GM08714 (cell line): ENCODE results near the gene LRPAP1.
"Not testable (repeated sequence)": the region's sequence is repeated elsewhere in the genome, so short reads cannot be mapped to it uniquely, and the experiment has no call there.

ENCODE experiments used
- H3K4me3 ChIP-seq: fragments of 200-500 bp; sonication (Bioruptor generic); 2 replicates; pipeline ENCODE4 v1.5.1; 2014; ENCODE audit warnings: mild to moderate bottlenecking, low read length, inconsistent platforms
- ZNF274 ChIP-seq: IDR thresholded peaks from 2 replicates; pipeline ENCODE4 v1.6.1; 2012; ENCODE audit warnings: mild to moderate bottlenecking, low read depth, low read length

Gene LRPAP1

DNA sequence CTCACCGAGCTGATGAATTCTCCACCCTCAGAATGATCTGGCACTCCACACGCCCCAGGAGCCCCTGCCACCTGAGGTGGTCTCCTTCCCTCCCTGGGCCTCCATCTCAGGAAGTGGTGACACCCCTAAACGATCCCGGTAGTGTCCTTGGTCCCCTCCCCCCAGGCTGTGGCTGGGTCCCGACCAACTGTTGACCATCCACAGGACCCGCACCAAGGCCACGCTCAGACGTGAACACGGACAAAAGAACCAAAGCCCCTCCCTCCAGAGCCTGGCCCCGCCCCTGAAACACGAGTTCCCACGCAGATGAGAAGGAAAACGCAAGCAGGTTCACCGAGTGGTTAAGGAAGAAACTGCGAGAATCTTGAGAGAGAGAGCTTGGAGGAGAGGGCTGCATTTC lies 16.6 kb downstream of the LRPAP1 start:
- H3K4me3 ChIP-seq = no peak overlapping the region
- TF ChIP-seq ZNF274 = no peak

DNA sequence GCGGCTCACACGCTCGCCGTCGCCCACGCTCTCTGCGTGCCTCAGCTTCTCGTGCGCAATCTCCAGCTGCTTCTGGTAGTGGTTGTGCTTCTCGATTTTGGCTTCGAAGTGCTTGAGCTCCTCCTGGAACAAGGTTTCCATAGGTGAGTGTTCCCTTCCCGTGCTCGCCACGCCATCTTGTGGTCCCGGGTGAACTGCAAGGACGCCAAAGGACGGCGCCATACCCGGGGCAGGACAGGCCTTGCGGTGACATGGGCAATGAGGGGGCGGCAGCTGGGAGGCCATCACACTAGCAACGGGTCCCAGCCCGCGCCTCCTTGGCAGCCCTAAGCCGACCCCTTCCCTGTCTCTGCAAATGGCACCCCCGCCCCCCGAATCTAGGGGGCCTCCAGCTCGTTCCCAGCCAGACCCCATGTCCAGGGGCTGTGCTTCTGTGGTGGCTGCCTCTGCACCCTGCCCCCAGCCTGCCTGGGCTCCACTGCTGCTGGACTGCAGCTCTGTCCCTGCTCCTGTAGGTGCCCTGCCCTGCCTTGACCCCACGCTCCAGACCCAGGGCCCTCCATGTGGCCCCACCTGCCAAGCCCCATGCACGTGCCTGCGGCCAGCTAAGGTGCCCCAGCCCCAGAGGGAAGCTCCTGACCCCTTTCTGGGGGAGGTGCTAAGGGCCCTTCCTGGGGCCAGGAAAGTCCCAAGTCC lies 17.3 kb downstream of the LRPAP1 start:
- TF ChIP-seq ZNF274 = no peak
- no peak overlapping the region for H3K4me3 ChIP-seq

DNA sequence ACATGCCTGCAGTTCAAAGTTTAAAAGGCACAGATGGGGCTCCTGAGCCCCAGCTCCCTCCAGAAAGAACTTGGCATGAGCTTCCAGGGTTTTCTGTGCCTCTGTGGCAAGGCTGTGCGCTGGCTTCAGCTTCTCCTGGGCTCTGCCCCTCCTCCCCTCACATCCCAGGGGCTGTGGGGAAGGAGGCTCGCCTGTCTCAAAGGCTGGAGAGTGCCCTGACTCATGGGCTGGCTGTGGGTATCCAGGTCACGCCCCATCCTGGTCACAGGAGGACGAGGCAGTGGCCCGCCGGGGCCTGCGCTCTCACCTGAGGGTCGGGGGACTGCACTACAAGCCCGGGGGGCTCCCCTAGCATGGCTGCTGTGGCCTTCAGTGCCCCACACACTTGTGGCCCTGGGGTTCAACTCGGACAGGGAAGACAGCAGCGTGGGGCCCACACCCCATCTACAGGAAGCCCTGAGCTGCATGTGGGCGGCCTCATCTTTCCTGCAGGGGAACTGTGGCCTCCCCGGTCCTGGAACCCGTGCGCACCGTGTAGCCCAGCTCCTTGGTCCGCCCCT lies 17.9 kb downstream of the LRPAP1 start:
- no peak overlapping the region for H3K4me3 ChIP-seq
- TF ChIP-seq ZNF274 = no peak

DNA sequence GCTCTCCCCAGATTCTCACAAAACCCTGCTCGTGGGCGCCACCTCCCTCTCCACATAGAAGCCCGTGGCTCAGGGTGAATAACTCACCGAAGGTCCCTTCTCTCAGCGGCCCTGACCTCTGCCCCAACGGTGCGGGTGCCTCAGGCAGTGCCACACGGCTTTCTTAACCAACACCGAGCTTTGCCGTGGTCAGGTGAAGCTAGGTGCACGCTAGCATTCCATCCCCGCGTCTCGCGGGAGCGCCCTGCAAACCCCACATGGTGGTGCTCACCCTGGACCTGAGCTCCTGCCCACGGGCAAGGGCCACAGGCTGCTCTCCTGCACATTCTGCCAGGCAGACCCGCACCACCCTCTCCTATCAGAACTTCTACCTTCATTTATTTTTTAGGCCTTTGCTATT lies 18.4 kb downstream of the LRPAP1 start:
- no peak overlapping the region for H3K4me3 ChIP-seq
- TF ChIP-seq ZNF274 = no peak

DNA sequence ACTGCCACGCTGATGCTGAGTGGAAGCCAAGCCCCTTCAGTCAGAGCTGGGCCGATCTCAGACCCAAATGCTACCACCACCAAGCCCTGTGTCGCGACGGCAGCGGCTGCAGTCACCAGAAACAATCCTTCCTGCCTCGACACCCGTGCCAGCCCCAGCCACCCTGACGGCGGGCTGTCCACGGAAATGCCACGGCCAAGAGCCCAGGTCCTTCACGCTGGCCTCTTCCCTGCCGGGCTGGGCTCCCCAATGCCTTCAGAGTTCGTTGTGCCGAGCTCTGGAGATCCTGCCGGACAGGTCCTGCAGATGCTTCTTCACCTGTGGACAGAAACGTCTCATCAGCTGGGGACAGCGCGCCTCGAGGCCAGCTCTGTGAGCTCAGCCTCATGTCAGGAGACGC lies 19.5 kb downstream of the LRPAP1 start:
- no peak overlapping the region for H3K4me3 ChIP-seq
- no peak for TF ChIP-seq ZNF274

DNA sequence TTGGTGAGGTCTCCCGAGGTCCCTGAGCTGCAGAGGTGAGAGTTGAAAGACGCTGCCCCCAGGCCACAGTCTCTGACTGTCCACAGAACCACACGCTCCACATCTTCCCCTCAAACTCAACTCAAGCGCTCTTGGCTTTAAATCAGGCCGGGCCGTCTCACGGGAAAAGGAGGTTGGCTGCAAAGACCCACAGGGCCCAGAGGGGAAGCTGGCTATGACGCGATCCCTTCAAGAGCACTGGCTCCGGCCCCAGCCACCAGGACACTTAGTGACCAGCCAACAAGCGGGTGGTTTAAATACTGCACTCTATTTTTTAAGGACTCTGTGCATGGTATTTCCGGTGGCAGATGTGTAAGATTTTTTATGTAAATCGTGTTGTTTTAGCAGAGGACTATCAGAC lies 19.9 kb downstream of the LRPAP1 start:
- H3K4me3 ChIP-seq = no peak overlapping the region
- TF ChIP-seq ZNF274 = no peak

DNA sequence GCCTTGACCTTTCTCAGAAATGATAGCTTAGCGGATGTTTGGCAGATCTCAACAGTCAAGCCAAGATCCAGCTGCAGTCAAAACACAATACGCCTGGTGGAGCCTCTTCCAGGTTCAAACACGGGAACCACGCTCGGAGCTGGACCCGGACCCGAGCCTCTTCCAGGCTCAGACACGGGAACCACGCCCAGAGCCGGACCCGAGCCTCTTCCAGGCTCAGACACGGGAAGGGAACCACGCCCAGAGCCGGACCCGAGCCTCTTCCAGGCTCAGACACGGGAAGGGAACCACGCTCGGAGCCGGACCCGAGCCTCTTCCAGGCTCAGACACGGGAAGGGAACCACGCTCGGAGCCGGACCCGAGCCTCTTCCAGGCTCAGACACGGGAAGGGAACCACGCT lies 20.6 kb downstream of the LRPAP1 start:
- H3K4me3 ChIP-seq = not testable (repeated sequence)

DNA sequence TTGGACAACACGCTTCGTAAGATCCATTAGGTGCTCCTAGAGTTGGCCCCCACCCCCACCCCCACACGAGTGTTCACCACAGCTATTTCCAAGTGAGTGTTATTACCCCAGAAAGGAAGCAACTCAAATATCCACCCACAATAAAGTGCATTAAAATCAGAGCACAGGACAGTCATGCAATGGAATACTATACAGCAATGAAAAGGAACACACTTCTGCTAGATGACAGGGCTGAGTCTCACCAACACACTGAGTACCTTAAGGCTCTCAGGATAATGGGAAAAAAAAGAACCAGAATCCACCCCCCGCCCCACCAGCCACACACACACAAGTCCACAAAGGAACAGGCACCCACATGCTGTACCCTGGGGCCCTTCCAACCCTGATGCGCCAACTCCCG lies 21.0 kb downstream of the LRPAP1 start:
- TF ChIP-seq ZNF274 = no peak
- no peak overlapping the region for H3K4me3 ChIP-seq

DNA sequence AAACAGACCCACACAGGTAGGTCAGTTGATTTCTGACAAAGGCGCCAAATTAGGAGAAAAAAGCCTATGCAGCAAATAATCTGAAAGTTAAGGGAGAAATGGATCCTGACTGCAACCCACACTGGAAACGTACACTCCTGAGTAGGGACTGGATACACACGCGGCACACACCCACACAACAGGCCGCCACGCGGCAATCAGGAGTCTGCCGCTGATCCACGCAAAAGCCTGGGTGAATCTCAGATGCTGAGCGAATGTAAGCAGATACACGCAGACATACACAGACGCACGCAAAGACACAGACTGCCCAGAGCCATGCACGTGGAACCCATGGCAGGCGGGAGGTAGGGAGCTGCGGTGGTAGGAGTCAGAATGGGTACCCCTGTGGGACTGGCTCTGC lies 21.7 kb downstream of the LRPAP1 start:
- H3K4me3 ChIP-seq = no peak overlapping the region
- TF ChIP-seq ZNF274 = no peak

DNA sequence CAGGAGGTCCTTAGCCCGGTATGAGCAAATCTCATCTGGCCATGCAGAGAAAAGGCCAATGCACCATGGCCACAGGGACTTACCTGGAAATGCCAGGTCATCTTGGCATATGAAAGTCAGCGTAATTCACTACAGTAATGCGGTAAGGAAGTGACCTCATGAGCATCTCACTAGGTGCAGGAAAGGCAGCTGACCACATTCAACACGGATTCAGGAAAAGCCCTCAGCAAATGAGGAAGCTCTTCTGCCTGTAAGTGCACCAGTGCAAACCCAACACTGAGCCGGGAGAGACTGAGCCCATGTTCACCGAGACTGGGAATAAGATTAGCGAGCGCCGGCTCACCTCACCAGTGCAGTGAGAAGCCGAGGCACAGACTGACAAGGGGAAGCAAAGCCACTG lies 23.7 kb downstream of the LRPAP1 start:
- H3K4me3 ChIP-seq = no peak overlapping the region
- no peak for TF ChIP-seq ZNF274

DNA sequence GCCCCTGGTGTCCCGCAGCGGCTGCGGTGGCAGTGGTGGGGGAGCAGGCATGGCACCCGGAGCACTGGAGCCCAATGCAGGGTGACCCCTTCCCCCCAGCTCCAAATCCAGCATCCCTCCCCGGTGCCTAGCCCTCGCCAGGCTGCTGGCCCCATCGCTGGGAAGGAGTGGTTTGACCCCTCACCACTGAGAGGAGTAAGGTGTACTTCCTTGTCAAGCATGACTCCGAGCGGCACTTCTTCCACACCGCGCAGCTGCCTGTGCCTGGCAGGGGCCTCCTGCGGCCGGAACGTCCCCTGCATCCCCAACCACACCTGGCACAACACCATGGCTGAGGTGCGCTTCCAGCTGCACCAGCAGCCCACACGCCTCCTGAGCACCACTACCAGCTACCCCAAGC lies 27.0 kb downstream of the LRPAP1 start:
- TF ChIP-seq ZNF274 = no peak
- H3K4me3 ChIP-seq = no peak overlapping the region

DNA sequence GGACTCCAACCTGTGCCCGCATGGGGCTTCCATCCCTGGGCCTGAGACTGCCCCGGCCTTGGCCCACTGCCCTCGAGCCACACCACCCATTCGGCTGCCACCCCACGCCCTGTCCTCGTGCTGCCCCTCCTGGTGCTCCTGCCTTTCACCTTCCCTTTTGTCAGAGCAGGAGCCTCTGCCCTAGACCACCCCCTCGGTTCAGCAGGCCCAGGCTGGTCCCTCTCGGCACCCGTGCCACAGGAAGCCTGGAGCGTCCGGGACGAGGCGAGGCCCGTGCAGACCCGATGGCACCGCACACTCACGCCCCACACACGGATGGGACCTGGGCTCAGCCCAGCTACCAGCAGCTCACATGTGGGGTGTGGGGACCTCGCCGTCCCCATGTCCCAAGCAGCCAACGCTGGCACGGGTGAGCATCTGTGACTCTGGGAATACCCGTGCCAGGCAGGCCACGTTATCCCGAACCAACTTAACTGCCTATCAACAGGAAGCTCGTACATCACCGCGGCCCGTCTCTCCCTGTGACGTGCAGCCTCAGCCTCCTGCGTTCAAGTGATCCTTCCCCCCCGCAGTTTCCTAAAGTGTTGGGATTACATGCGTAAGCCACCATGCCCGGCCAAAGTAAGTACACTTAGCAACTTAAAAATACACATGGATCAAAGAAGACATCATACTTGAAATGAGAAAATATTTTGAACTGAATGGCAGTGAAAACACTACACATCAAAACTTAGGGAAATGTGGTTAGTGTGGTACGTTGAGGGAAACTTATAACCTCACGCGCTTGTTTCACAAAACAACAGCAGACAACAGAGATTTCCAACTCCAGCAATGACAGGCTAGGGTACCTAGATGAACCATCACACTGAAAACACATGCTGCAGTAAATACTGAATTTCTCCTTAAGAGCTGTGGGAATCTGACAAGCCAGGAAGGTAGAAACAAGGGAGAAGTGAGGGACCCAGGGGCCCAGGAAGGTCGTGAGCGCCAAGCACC lies 29.0 kb downstream of the LRPAP1 start:
- no peak for TF ChIP-seq ZNF274
- no peak overlapping the region for H3K4me3 ChIP-seq

DNA sequence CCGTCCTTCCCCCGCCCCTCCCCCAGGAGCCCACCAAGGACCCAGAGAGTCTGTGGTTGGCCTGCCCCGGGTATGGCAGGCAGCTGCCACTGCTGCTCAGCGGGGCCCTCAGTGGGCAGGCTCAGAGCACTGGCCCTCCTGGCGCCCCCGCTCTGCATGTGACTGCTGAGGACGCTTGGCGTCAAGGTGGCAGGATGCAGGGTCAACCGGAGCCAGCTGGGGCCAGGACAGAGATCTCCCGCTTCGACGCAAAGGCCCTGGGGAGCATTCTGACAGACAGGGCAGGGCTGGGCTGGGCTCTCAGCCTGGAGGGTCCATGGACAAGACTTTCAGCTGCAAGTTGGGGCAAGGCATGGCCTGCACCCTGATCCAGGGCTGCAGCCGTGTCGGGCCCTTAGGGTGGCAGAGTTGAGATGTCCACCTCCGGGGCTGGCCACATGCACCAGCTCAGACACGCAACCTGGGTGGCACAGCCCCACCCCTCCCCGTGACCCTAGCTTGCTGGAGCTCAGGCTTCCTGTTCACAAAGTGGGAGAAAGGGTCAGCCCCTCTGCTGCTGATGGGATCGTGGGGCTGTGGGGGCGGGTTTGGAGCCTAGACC lies 30.3 kb downstream of the LRPAP1 start:
- no peak for TF ChIP-seq ZNF274
- no peak overlapping the region for H3K4me3 ChIP-seq

DNA sequence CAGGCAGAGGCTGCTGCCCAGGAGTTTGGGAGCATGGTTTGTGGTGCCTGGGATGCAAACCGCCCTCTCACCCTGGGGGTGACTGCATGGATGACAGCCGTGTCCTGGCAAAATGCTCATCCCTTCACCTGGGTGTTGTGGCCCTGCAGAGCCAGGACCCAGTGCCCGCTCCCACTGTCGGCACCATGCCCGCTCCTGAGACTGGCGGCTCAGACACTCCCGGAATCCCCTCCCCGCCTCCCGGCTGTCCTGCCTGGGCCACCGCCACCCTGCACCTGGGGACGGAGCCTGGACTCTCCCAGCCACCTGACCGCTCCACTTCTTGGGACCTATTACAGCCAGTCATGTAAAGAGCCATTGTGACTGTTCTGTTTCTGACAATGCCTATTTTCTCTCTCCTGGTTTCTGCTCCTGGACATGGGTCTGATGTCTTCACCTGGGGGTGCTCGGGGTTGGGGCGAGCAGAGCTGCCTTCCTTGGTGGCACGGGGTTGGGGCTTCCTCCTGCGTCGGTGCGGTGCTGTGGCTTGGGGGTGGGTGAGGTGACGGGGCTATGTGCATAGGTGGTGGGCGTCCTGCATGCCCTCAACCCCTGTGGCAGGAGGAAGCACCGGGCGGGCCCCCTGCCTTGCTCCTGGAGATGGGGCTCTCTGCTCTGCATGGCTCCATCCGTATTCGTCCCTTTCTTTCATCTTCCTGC lies 30.9 kb downstream of the LRPAP1 start:
- no peak for TF ChIP-seq ZNF274
- H3K4me3 ChIP-seq = no peak overlapping the region
